HEK293T (cell line): ENCODE measurements around the gene VPS33A.
A peak's percentile ranks its signal among the peaks of the same experiment; 100 is the strongest.

Experiments used
- CTCF ChIA-PET: fragments of 350-600 bp; formaldehyde crosslinking; extraction: SDS; loops from one replicate; lab custom pipeline; 2021; ENCODE audit warnings: antibody characterized with exemption, inconsistent platforms; lab: Yijun Ruan, JAX
- POLR2A ChIA-PET: fragments of 350-600 bp; formaldehyde crosslinking; extraction: SDS; loops from one replicate; lab custom pipeline; 2020; ENCODE audit warnings: antibody characterized with exemption, inconsistent platforms; lab: Yijun Ruan, JAX
- DNase-seq: peaks from one replicate; pipeline ENCODE4 v3.0.0; 2012; ENCODE audit warnings: mixed read lengths; ENCODE audit errors: extremely low spot score
- ARNT ChIP-seq: fragments of 450-650 bp; IDR thresholded peaks from 2 replicates; pipeline ENCODE4 v1.6.1; 2017; ENCODE audit warnings: mild to moderate bottlenecking
- BHLHE40 ChIP-seq: fragments of 450-650 bp; IDR thresholded peaks from 2 replicates; pipeline ENCODE4 v1.6.1; 2016; ENCODE audit warnings: mild to moderate bottlenecking, moderate library complexity, borderline replicate concordance
- CTBP1 ChIP-seq: fragments of 450-650 bp; IDR thresholded peaks from 2 replicates; pipeline ENCODE4 v1.6.1; 2016; ENCODE audit warnings: borderline replicate concordance
- ELF4 ChIP-seq: fragments of 450-650 bp; IDR thresholded peaks from 2 replicates; pipeline ENCODE4 v1.6.1; 2017; ENCODE audit warnings: antibody characterized with exemption
- FOXA1 ChIP-seq: fragments of 450-650 bp; IDR thresholded peaks from 2 replicates; pipeline ENCODE4 v1.6.1; 2016; ENCODE audit warnings: mild to moderate bottlenecking
- FOXK2 ChIP-seq: fragments of 450-650 bp; IDR thresholded peaks from 2 replicates; pipeline ENCODE4 v1.6.1; 2016; ENCODE audit warnings: mild to moderate bottlenecking
- FOXM1 ChIP-seq: fragments of 450-650 bp; IDR thresholded peaks from 2 replicates; pipeline ENCODE4 v1.6.1; 2017; ENCODE audit warnings: mild to moderate bottlenecking, borderline replicate concordance
- HDGF ChIP-seq: fragments of 450-650 bp; IDR thresholded peaks from 2 replicates; pipeline ENCODE4 v1.6.1; 2017; ENCODE audit warnings: antibody characterized with exemption, borderline replicate concordance
- L3MBTL2 ChIP-seq: fragments of 450-650 bp; conservative IDR thresholded peaks from 2 replicates; pipeline ENCODE4 v1.6.1; 2016; ENCODE audit warnings: mild to moderate bottlenecking
- LEF1 ChIP-seq: fragments of 450-650 bp; IDR thresholded peaks from 2 replicates; pipeline ENCODE4 v1.6.1; 2017; ENCODE audit warnings: mild to moderate bottlenecking, borderline replicate concordance
- NFRKB ChIP-seq: fragments of 450-650 bp; IDR thresholded peaks from 2 replicates; pipeline ENCODE4 v1.6.1; 2016; ENCODE audit warnings: mild to moderate bottlenecking, moderate library complexity
- SP1 ChIP-seq: fragments of 450-650 bp; IDR thresholded peaks from 2 replicates; pipeline ENCODE4 v1.6.1; 2017
- SUZ12 ChIP-seq: fragments of 450-650 bp; IDR thresholded peaks from 2 replicates; pipeline ENCODE4 v1.6.1; 2016; ENCODE audit warnings: mild to moderate bottlenecking
- TARDBP ChIP-seq: fragments of 450-650 bp; IDR thresholded peaks from 2 replicates; pipeline ENCODE4 v1.6.1; 2016
- ZNF384 ChIP-seq: fragments of 450-650 bp; IDR thresholded peaks from 2 replicates; pipeline ENCODE4 v1.6.1; 2016
- TF ChIP-seq, protein P1 (sequence below): fragments of 450-650 bp; IDR thresholded peaks from 2 replicates; pipeline ENCODE4 v1.6.1; 2016

VPS33A gene

GRCh38 chr12:122190842-122191668 lies 75.2 kb downstream of the VPS33A start:
- CTCF ChIA-PET, result interaction anchor here (0.8 to 1.2 kb wide), 4 partner anchors 15 to 66 kb away, joined by 3 to 5 read pairs (median 4); no protein-coding TSS in a partner anchor
- peak; percentile 83 for TF ChIP-seq ZNF384
- no peak for TF ChIP-seq BHLHE40
- POLR2A ChIA-PET, result no interaction called here
- DNase-seq, result peak; percentile 81

GRCh38 chr12:122189626-122190475 lies 76.4 kb downstream of the VPS33A start:
- TF ChIP-seq ZNF384 (no peak), CTBP1 (no peak), ARNT (no peak), HDGF (no peak), BHLHE40 (no peak), NFRKB (no peak), SP1 (no peak), FOXM1 (no peak), SUZ12 (no peak), ELF4 (no peak), LEF1 (no peak), L3MBTL2 (no peak), FOXA1 (no peak), FOXK2 (no peak), TARDBP (no peak)
- TF ChIP-seq, protein P1, sequence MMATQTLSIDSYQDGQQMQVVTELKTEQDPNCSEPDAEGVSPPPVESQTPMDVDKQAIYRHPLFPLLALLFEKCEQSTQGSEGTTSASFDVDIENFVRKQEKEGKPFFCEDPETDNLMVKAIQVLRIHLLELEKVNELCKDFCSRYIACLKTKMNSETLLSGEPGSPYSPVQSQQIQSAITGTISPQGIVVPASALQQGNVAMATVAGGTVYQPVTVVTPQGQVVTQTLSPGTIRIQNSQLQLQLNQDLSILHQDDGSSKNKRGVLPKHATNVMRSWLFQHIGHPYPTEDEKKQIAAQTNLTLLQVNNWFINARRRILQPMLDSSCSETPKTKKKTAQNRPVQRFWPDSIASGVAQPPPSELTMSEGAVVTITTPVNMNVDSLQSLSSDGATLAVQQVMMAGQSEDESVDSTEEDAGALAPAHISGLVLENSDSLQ, result no peak
- ChIA-PET CTCF (interaction anchor here (0.6 to 1.2 kb wide), 4 partner anchors 42 to 786 kb away, joined by 3 to 5 read pairs (median 4); no protein-coding TSS in a partner anchor), POLR2A (no interaction called here)
- DNase-seq, result no peak

DNA sequence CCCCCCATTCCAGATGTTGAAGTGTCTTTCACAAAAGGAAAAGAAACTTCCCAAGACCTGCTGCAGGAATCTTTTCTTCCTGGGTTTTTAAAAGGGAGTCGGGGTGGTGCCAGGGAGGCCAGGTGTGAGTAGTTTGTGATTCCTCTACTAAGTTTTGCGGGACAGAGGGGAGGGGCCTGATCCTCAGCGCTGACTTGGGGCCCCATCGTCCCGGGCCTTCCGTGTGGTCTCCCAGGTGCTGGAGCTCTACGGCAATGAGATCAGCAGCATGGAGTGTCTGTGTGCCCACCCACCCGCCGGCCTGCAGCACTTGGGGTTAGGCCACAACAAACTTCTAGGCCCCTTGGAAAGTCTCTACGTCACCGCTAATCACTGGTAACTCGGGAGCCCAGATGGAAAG lies 78.8 kb downstream of the VPS33A start:
- CTCF ChIA-PET, result no interaction called here

GRCh38 chr12:122185494-122186082 lies 80.7 kb downstream of the VPS33A start:
- CTCF ChIA-PET, result interaction anchor here (0.6 kb wide), 1 partner anchor 34 kb away, joined by 3 read pairs; no protein-coding TSS in a partner anchor
- no peak for DNase-seq
- TF ChIP-seq NFRKB (no peak), FOXM1 (no peak), HDGF (no peak), LEF1 (no peak), CTBP1 (no peak)
- POLR2A ChIA-PET, result no interaction called here

More for the DNA sequence above, 78.8 kb downstream of the VPS33A start:
- POLR2A ChIA-PET, result no interaction called here
- TF ChIP-seq CTBP1 (no peak), TARDBP (no peak), ARNT (no peak), NFRKB (no peak), SP1 (no peak), ZNF384 (no peak)
- DNase-seq, result no peak

DNA sequence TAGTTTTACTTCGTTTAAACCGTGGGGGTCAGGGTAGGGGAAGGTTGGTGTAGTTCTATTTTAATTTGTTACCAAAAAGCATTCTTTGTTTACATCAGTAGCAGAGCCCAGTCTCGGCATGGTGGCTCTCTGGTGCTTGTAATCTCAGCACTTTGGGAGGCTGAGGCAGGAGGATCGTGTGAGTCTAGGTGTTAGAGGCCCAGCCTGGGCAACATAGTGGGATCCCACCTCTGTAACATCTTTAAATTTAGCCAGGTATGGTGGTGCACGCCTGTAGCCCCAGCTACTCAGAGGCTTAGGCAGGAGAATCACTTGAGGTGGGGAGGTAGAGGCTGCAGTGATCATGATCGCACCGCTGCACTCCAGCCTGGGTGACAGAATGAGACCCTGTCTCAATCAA lies 81.2 kb downstream of the VPS33A start:
- CTCF ChIA-PET, result no interaction called here
- DNase-seq, result no peak
- no peak for TF ChIP-seq CTBP1
- POLR2A ChIA-PET, result no interaction called here

GRCh38 chr12:122184517-122184916 lies 81.8 kb downstream of the VPS33A start:
- POLR2A ChIA-PET, result no interaction called here
- DNase-seq, result no peak
- TF ChIP-seq HDGF, result no peak
- no peak for TF ChIP-seq SUZ12
- no peak for TF ChIP-seq ARNT
- TF ChIP-seq BHLHE40, result no peak
- no peak for TF ChIP-seq ELF4
- no peak for TF ChIP-seq L3MBTL2
- no peak for TF ChIP-seq FOXA1
- TF ChIP-seq FOXM1, result no peak
- TF ChIP-seq, protein P1, result no peak
- no peak for TF ChIP-seq FOXK2
- TF ChIP-seq NFRKB, result no peak
- CTCF ChIA-PET, result no interaction called here

- ChIA-PET CTCF (no interaction called here), POLR2A (no interaction called here)
- no peak for DNase-seq
- no peak for TF ChIP-seq ARNT
- TF ChIP-seq HDGF, result no peak
- no peak for TF ChIP-seq ELF4
- TF ChIP-seq FOXM1, result no peak
Observed at GRCh38 chr12:122183588-122183940, 82.7 kb downstream of the VPS33A start.
